Neuronal stem cell (in vitro differentiated cells): ENCODE measurements around the gene NSD1.

Experiments used
- DNase-seq: peaks from one replicate; pipeline ENCODE4 v3.0.0-alpha.2; 2013; ENCODE audit warnings: low spot score
- H2AFZ ChIP-seq: one replicate; pipeline ENCODE4 v1.6.1; 2013; ENCODE audit warnings: mild to moderate bottlenecking, low read length, inconsistent platforms
- H2AK5ac ChIP-seq: 2 replicates; pipeline ENCODE4 v1.6.1; 2013; ENCODE audit warnings: low read depth, mild to moderate bottlenecking, inconsistent platforms, low read length, moderate library complexity, mixed read lengths
- H2BK120ac ChIP-seq: 2 replicates; pipeline ENCODE4 v1.6.1; 2013; ENCODE audit warnings: low read depth, mild to moderate bottlenecking, inconsistent platforms, low read length, moderate library complexity, mixed read lengths
- H2BK12ac ChIP-seq: one replicate; pipeline ENCODE4 v1.6.1; 2013; ENCODE audit warnings: low read length, inconsistent platforms
- H2BK15ac ChIP-seq: 2 replicates; pipeline ENCODE4 v1.6.1; 2013; ENCODE audit warnings: mild to moderate bottlenecking, low read length, inconsistent platforms, mixed read lengths
- H2BK5ac ChIP-seq: one replicate; pipeline ENCODE4 v1.6.1; 2013; ENCODE audit warnings: inconsistent platforms, mild to moderate bottlenecking, low read length, moderate library complexity
- H3K14ac ChIP-seq: one replicate; pipeline ENCODE4 v1.6.1; 2013; ENCODE audit warnings: low read length, inconsistent platforms
- H3K18ac ChIP-seq: 2 replicates; pipeline ENCODE4 v1.6.1; 2013; ENCODE audit warnings: low read length, inconsistent platforms
- H3K23ac ChIP-seq: 2 replicates; pipeline ENCODE4 v1.6.1; 2013; ENCODE audit warnings: low read depth, mild to moderate bottlenecking, mixed read lengths, low read length, inconsistent platforms; ENCODE audit not compliant: poor library complexity
- H3K27ac ChIP-seq: replicated peaks from 3 replicates; pipeline ENCODE4 v1.5.1; 2013; ENCODE audit warnings: low read length, inconsistent platforms
- H3K27me3 ChIP-seq, 3 experiments: 2 replicates each; pipeline ENCODE4 v1.6.1; 2013; ENCODE audit warnings: low read length in 3 of 3, mild to moderate bottlenecking in 2 of 3, inconsistent platforms in 1 of 3, low read depth in 1 of 3, mixed read lengths in 1 of 3, moderate library complexity in 1 of 3; ENCODE audit not compliant: control insufficient read depth in 3 of 3, insufficient read depth in 3 of 3
- H3K36me3 ChIP-seq, 2 donors: replicated peaks in 1 of 2; 2 replicates each; pipeline ENCODE4 v1.6.1; 2013; ENCODE audit warnings: low read length in 2 of 2; ENCODE audit not compliant: control insufficient read depth in 2 of 2, insufficient read depth in 2 of 2
- H3K4ac ChIP-seq: 2 replicates; pipeline ENCODE4 v1.6.1; 2013; ENCODE audit warnings: inconsistent platforms, mild to moderate bottlenecking, low read length, moderate library complexity
- H3K4me1 ChIP-seq, 2 donors: 1 replicate in 1 of 2; 2 replicates in 1 of 2; pipeline ENCODE4 v1.6.1; 2013; ENCODE audit warnings: low read length in 2 of 2, low read depth in 1 of 2; ENCODE audit not compliant: control insufficient read depth in 2 of 2, insufficient read depth in 1 of 2
- H3K4me2 ChIP-seq: one replicate; pipeline ENCODE4 v1.6.1; 2013; ENCODE audit warnings: mild to moderate bottlenecking, low read length, inconsistent platforms; ENCODE audit not compliant: insufficient read depth, poor library complexity, severe bottlenecking
- H3K4me3 ChIP-seq, 2 donors: 2 replicates each; pipeline ENCODE4 v1.5.1; 2013; ENCODE audit warnings: low read length in 2 of 2, mild to moderate bottlenecking in 2 of 2, inconsistent platforms in 1 of 2, moderate library complexity in 1 of 2
- H3K79me1 ChIP-seq: one replicate; pipeline ENCODE4 v1.6.1; 2013; ENCODE audit warnings: low read depth, mild to moderate bottlenecking, inconsistent platforms, low read length, moderate library complexity
- H3K9ac ChIP-seq: one replicate; pipeline ENCODE4 v1.6.1; 2013; ENCODE audit warnings: mild to moderate bottlenecking, low read depth, low read length, inconsistent platforms; ENCODE audit not compliant: poor library complexity
- H3K9me3 ChIP-seq, 2 donors: replicated peaks in 1 of 2; 2 replicates each; pipeline versions ENCODE3 to v1.6.1; 2013; ENCODE audit warnings: low read length in 2 of 2, mild to moderate bottlenecking in 2 of 2, inconsistent platforms in 1 of 2, low read depth in 1 of 2, mixed read lengths in 1 of 2, moderate library complexity in 1 of 2; ENCODE audit not compliant: control insufficient read depth in 2 of 2, insufficient read depth in 1 of 2
- H4K8ac ChIP-seq: one replicate; pipeline ENCODE4 v1.6.1; 2013; ENCODE audit warnings: low read depth, mild to moderate bottlenecking, inconsistent platforms, low read length, moderate library complexity
- H4K91ac ChIP-seq: one replicate; pipeline ENCODE4 v1.6.1; 2013; ENCODE audit warnings: low read length, low read depth, mild to moderate bottlenecking, inconsistent platforms; ENCODE audit not compliant: poor library complexity
- WGBS, 2 donors: extraction: QIAGEN DNeasy Blood & Tissue Kit; methylation state at CpG; one replicate each; pipeline ENCODE4 v1.1.7; 2013; ENCODE audit warnings: missing lambda C conversion rate in 2 of 2, mixed read lengths in 1 of 2; ENCODE audit not compliant: insufficient read length in 2 of 2, insufficient replicate concordance in 1 of 2; ENCODE audit errors: extremely low coverage in 2 of 2; 5-methylcytosine and 5-hydroxymethylcytosine counted together

NSD1 gene

GRCh38 chr5:177222269-177222668 lies 88.7 kb downstream of the NSD1 start:
- no peak overlapping the region for H3K14ac ChIP-seq
- no peak overlapping the region for H4K91ac ChIP-seq
- H3K4ac ChIP-seq = no peak overlapping the region
- no peaks in the 10 kb centered on the region for H3K27me3 ChIP-seq
- no peaks in the 10 kb centered on the region for H3K4me1 ChIP-seq
- no CpG with 5 or more reads among the region's 4 CpGs for WGBS, 2 donors
- H2BK15ac ChIP-seq = no peak overlapping the region
- no peak overlapping the region for H2BK12ac ChIP-seq
- no peak for DNase-seq
- no peak overlapping the region for H2BK5ac ChIP-seq
- no peak overlapping the region for H3K27ac ChIP-seq
- H4K8ac ChIP-seq = no peak overlapping the region
- no peak overlapping the region for H2AK5ac ChIP-seq
- H3K4me3 ChIP-seq = no peak overlapping the region
- no peak overlapping the region for H3K4me2 ChIP-seq
- H3K18ac ChIP-seq = no peak overlapping the region
- H3K9me3 ChIP-seq = no peaks in the 10 kb centered on the region
- H3K36me3 ChIP-seq = peaks cover 0 to 2% of the 10 kb centered on the region in 2 donors
- H3K23ac ChIP-seq = no peak overlapping the region
- H3K9ac ChIP-seq = no peak overlapping the region
- peaks cover 6% of the 10 kb centered on the region for H3K79me1 ChIP-seq
- H2BK120ac ChIP-seq = no peak overlapping the region
- H2AFZ ChIP-seq = no peak overlapping the region

DNA sequence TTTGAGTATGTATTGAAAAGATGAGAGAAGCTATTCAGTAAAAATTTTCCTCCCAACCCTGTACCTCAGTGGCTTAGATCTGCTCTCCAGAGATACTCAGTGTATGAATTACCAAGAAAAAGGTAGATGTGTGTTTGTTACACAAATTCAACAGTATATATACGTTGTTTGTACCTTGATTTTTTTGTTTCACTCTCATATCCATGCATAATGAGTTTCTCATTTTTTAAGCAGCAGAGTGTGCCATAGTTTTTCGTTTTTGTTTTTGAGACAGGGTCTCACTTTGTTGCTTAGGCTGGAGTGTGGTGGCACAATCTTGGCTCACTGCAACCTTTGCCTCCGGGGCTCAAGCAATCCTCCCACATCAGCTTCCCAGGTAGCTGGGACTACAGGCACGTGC lies 92.2 kb downstream of the NSD1 start:
- WGBS, 2 donors = no CpG with 5 or more reads among the region's 4 CpGs
- H3K79me1 ChIP-seq = peaks cover under 1% of the 10 kb centered on the region
- H3K23ac ChIP-seq = no peak overlapping the region
- no peak overlapping the region for H3K27ac ChIP-seq
- H3K4me1 ChIP-seq = no peaks in the 10 kb centered on the region
- no peak overlapping the region for H2AK5ac ChIP-seq
- H3K36me3 ChIP-seq = peaks cover 0 to 2% of the 10 kb centered on the region in 2 donors
- no peak overlapping the region for H3K4me2 ChIP-seq
- no peak overlapping the region for H2BK15ac ChIP-seq
- H3K4me3 ChIP-seq = no peak overlapping the region
- H3K27me3 ChIP-seq = no peaks in the 10 kb centered on the region
- no peak overlapping the region for H2BK5ac ChIP-seq
- H2BK12ac ChIP-seq = no peak overlapping the region
- no peak overlapping the region for H3K18ac ChIP-seq
- no peak overlapping the region for H2AFZ ChIP-seq
- H3K4ac ChIP-seq = no peak overlapping the region
- H3K9ac ChIP-seq = no peak overlapping the region
- H3K9me3 ChIP-seq = no peaks in the 10 kb centered on the region
- no peak for DNase-seq
- H4K91ac ChIP-seq = no peak overlapping the region
- no peak overlapping the region for H3K14ac ChIP-seq
- no peak overlapping the region for H4K8ac ChIP-seq
- no peak overlapping the region for H2BK120ac ChIP-seq

GRCh38 chr5:177226860-177227259 lies 93.3 kb downstream of the NSD1 start:
- no CpG with 5 or more reads among the region's 1 CpG for WGBS, 2 donors

DNA sequence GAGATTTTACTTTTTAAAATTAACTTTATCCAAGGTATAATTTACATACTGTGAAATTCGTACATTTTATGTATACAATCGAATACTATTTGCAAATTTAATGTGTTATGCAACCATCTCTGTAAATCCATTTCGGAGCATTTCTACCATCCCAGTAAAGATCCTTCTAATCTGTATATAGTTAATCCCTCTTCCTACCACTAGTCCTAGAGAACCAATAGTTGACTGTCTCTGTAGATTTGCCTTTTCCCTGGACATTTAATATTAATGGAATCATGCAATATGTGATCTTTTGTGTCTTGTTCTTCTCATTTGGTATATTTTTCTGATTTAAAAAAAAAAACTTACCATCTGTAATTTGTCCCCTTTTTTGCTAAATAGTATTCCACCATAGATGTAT lies 95.2 kb downstream of the NSD1 start:
- Histone ChIP-seq H3K9ac (no peak overlapping the region), H3K36me3 (no peaks in the 10 kb centered on the region), H3K9me3 (no peaks in the 10 kb centered on the region), H4K91ac (no peak overlapping the region), H3K18ac (no peak overlapping the region), H3K14ac (no peak overlapping the region), H4K8ac (no peak overlapping the region), H3K27me3 (peaks cover 0 to 3% (median 0%) of the 10 kb centered on the region in 3 experiments), H3K23ac (no peak overlapping the region), H2BK5ac (no peak overlapping the region), H3K4me2 (no peak overlapping the region), H2BK120ac (no peak overlapping the region), H3K4ac (no peak overlapping the region), H3K4me3 (no peak overlapping the region), H2AFZ (no peak overlapping the region), H3K27ac (no peak overlapping the region), H3K79me1 (no peaks in the 10 kb centered on the region), H2BK15ac (no peak overlapping the region), H2AK5ac (no peak overlapping the region), H2BK12ac (no peak overlapping the region), H3K4me1 (no peaks in the 10 kb centered on the region)
- WGBS, 2 donors = no CpG with 5 or more reads among the region's 3 CpGs
- no peak for DNase-seq

More at GRCh38 chr5:177226860-177227259, 93.3 kb downstream of the NSD1 start:
- Histone ChIP-seq H3K9me3 (no peaks in the 10 kb centered on the region), H3K27ac (no peak overlapping the region), H3K36me3 (no peaks in the 10 kb centered on the region), H3K4me3 (no peak overlapping the region), H3K9ac (no peak overlapping the region), H3K23ac (no peak overlapping the region), H3K14ac (no peak overlapping the region), H3K4me1 (no peaks in the 10 kb centered on the region), H2BK120ac (no peak overlapping the region), H2BK5ac (no peak overlapping the region), H2AFZ (no peak overlapping the region), H2BK15ac (no peak overlapping the region), H3K4me2 (no peak overlapping the region), H3K18ac (no peak overlapping the region), H2BK12ac (no peak overlapping the region), H3K27me3 (no peaks in the 10 kb centered on the region), H4K8ac (no peak overlapping the region), H2AK5ac (no peak overlapping the region), H4K91ac (no peak overlapping the region), H3K4ac (no peak overlapping the region), H3K79me1 (no peaks in the 10 kb centered on the region)
- DNase-seq = no peak
